H9 (cell line): ENCODE results near the gene SLC16A3. TPM values are rescaled to one million over a fixed set of nuclear protein-coding genes. Genes with fewer than 3 reads are reported as not detected.

Experiments used
- DNase-seq: peaks from one replicate; pipeline ENCODE4 v3.0.0-alpha.2; 2017
- H2AFZ ChIP-seq: one replicate; pipeline ENCODE4 v1.6.1; 2013; ENCODE audit warnings: mild to moderate bottlenecking, low read length, control low read depth, moderate library complexity
- H2AK5ac ChIP-seq: 2 replicates; pipeline ENCODE4 v1.6.1; 2013; ENCODE audit warnings: low read length, control low read depth, mixed read lengths; ENCODE audit not compliant: insufficient read length
- H2BK120ac ChIP-seq: one replicate; pipeline ENCODE4 v1.6.1; 2013; ENCODE audit warnings: low read depth, mild to moderate bottlenecking, low read length, control low read depth, inconsistent platforms; ENCODE audit not compliant: poor library complexity, severe bottlenecking
- H2BK12ac ChIP-seq: 2 replicates; pipeline ENCODE4 v1.6.1; 2013; ENCODE audit warnings: low read length, control low read depth, mixed read lengths, low read depth; ENCODE audit not compliant: insufficient read length
- H2BK15ac ChIP-seq: 2 replicates; pipeline ENCODE4 v1.6.1; 2013; ENCODE audit warnings: low read depth, low read length, control low read depth
- H2BK20ac ChIP-seq: one replicate; pipeline ENCODE4 v1.6.1; 2013; ENCODE audit warnings: low read depth, mild to moderate bottlenecking, low read length, control low read depth, inconsistent platforms; ENCODE audit not compliant: poor library complexity, severe bottlenecking
- H2BK5ac ChIP-seq: 2 replicates; pipeline ENCODE4 v1.6.1; 2013; ENCODE audit warnings: low read length, control low read depth, mixed read lengths; ENCODE audit not compliant: insufficient read length
- H3K14ac ChIP-seq: 2 replicates; pipeline ENCODE4 v1.6.1; 2013; ENCODE audit warnings: low read length, control low read depth; ENCODE audit not compliant: insufficient read depth
- H3K18ac ChIP-seq: 2 replicates; pipeline ENCODE4 v1.6.1; 2013; ENCODE audit warnings: low read depth, mild to moderate bottlenecking, mixed read lengths, low read length, control low read depth; ENCODE audit not compliant: insufficient read length
- H3K23ac ChIP-seq: 2 replicates; pipeline ENCODE4 v1.6.1; 2013; ENCODE audit warnings: low read length, control low read depth, mixed read lengths, low read depth; ENCODE audit not compliant: insufficient read length
- H3K23me2 ChIP-seq: 2 replicates; pipeline ENCODE4 v1.6.1; 2013; ENCODE audit warnings: low read depth, mild to moderate bottlenecking, mixed read lengths, low read length, control low read depth; ENCODE audit not compliant: insufficient read length, poor library complexity, severe bottlenecking
- H3K27ac ChIP-seq: 2 replicates; pipeline ENCODE4 v1.5.1; 2013; ENCODE audit warnings: low read length, control low read depth, mixed read lengths, low read depth; ENCODE audit not compliant: insufficient read length
- H3K27me3 ChIP-seq: 2 replicates; pipeline ENCODE4 v1.6.1; 2013; ENCODE audit warnings: low read length, control low read depth, inconsistent platforms; ENCODE audit not compliant: insufficient read depth
- H3K4ac ChIP-seq: 2 replicates; pipeline ENCODE4 v1.6.1; 2013; ENCODE audit warnings: low read depth, mild to moderate bottlenecking, control low read depth, inconsistent platforms, low read length, moderate library complexity
- H3K4me1 ChIP-seq: 2 replicates; pipeline ENCODE4 v1.6.1; 2013; ENCODE audit warnings: low read length, control low read depth, inconsistent platforms; ENCODE audit not compliant: insufficient read depth
- H3K4me2 ChIP-seq: 2 replicates; pipeline ENCODE4 v1.6.1; 2013; ENCODE audit warnings: low read length, control low read depth, mixed read lengths; ENCODE audit not compliant: insufficient read length, insufficient read depth
- H3K56ac ChIP-seq: 2 replicates; pipeline ENCODE4 v1.6.1; 2013; ENCODE audit warnings: low read depth, mild to moderate bottlenecking, mixed read lengths, low read length, control low read depth; ENCODE audit not compliant: insufficient read length
- H3K79me1 ChIP-seq: 2 replicates; pipeline ENCODE4 v1.6.1; 2013; ENCODE audit warnings: low read depth, mild to moderate bottlenecking, moderate library complexity, low read length, control low read depth, inconsistent platforms; ENCODE audit not compliant: insufficient read depth, poor library complexity, severe bottlenecking
- H3K79me2 ChIP-seq: 2 replicates; pipeline ENCODE4 v1.6.1; 2013; ENCODE audit warnings: low read length, control low read depth, inconsistent platforms; ENCODE audit not compliant: insufficient read depth
- H3K9ac ChIP-seq: 2 replicates; pipeline ENCODE4 v1.6.1; 2013; ENCODE audit warnings: low read length, control low read depth, mixed read lengths; ENCODE audit not compliant: insufficient read length; ENCODE audit errors: extremely low read depth
- H3K9me3 ChIP-seq: one replicate; pipeline ENCODE4 v1.6.1; 2013; ENCODE audit warnings: low read depth, low read length, inconsistent platforms; ENCODE audit not compliant: control insufficient read depth
- H3T11ph ChIP-seq: one replicate; pipeline ENCODE4 v1.6.1; 2013; ENCODE audit warnings: mild to moderate bottlenecking, low read length, control low read depth, inconsistent platforms
- H4K20me1 ChIP-seq: one replicate; pipeline ENCODE4 v1.6.1; 2013; ENCODE audit not compliant: control insufficient read depth, insufficient read length, insufficient read depth
- H4K5ac ChIP-seq: 2 replicates; pipeline ENCODE4 v1.6.1; 2013; ENCODE audit warnings: low read depth, mild to moderate bottlenecking, mixed read lengths, low read length, control low read depth; ENCODE audit not compliant: insufficient read length
- H4K8ac ChIP-seq: replicated peaks from 2 replicates; pipeline ENCODE4 v1.6.1; 2013; ENCODE audit warnings: low read length, control low read depth, mixed read lengths, low read depth; ENCODE audit not compliant: insufficient read length
- H4K91ac ChIP-seq: 2 replicates; pipeline ENCODE4 v1.6.1; 2013; ENCODE audit warnings: low read depth, mild to moderate bottlenecking, moderate library complexity, mixed read lengths, low read length, control low read depth; ENCODE audit not compliant: insufficient read length
- H3K27ac Mint-ChIP-seq, 3 experiments: 2 replicates in 2 of 3; 3 replicates in 1 of 3; pipeline ENCODE4 v1.8.0; 2020 to 2021; ENCODE audit warnings: mixed read lengths in 3 of 3, mild to moderate bottlenecking in 1 of 3, moderate library complexity in 1 of 3
- H3K27me3 Mint-ChIP-seq: 2 replicates; pipeline ENCODE4 v1.8.0; 2021; ENCODE audit warnings: low read depth, mild to moderate bottlenecking, moderate library complexity, mixed read lengths
- H3K36me3 Mint-ChIP-seq, 3 experiments: 2 replicates in 2 of 3; 3 replicates in 1 of 3; pipeline ENCODE4 v1.8.0; 2020 to 2021; ENCODE audit warnings: low read depth in 3 of 3, mixed read lengths in 3 of 3; ENCODE audit not compliant: insufficient read depth in 1 of 3
- H3K4me1 Mint-ChIP-seq, 2 experiments: 2 replicates each; pipeline ENCODE4 v1.8.0; 2020; ENCODE audit warnings: mixed read lengths in 2 of 2
- H3K4me3 Mint-ChIP-seq, 2 experiments: 2 replicates in 1 of 2; 3 replicates in 1 of 2; pipeline ENCODE4 v1.8.0; 2020 to 2021; ENCODE audit warnings: mild to moderate bottlenecking in 2 of 2, mixed read lengths in 2 of 2, moderate library complexity in 1 of 2
- H3K9me3 Mint-ChIP-seq, 2 experiments: 2 replicates in 1 of 2; 3 replicates in 1 of 2; pipeline ENCODE4 v1.8.0; 2020; ENCODE audit warnings: mild to moderate bottlenecking in 2 of 2, mixed read lengths in 2 of 2, moderate library complexity in 1 of 2
- WGBS: extraction: QIAGEN DNeasy Blood & Tissue Kit; methylation state at CpG from one replicate; pipeline ENCODE4 v1.1.7; 2013; ENCODE audit warnings: missing lambda C conversion rate, low lambda C conversion rate, mixed read lengths; ENCODE audit not compliant: insufficient read length; ENCODE audit errors: extremely low coverage; 5-methylcytosine and 5-hydroxymethylcytosine counted together
- total RNA-seq: library from RNA; stranded (reverse); gene quantifications from 2 replicates; pipeline ENCODE4 v1.2.1, GENCODE V29; 2021
- TF ChIP-seq, protein P1 (sequence below): fragments of 200-600 bp; sonication (generic); conservative IDR thresholded peaks from 3 replicates; pipeline ENCODE4 v1.8.0; 2021; ENCODE audit warnings: antibody characterized with exemption, mild to moderate bottlenecking

SLC16A3 gene
- total RNA-seq, 1 experiment from 2014 or later = 28.4 TPM

DNA sequence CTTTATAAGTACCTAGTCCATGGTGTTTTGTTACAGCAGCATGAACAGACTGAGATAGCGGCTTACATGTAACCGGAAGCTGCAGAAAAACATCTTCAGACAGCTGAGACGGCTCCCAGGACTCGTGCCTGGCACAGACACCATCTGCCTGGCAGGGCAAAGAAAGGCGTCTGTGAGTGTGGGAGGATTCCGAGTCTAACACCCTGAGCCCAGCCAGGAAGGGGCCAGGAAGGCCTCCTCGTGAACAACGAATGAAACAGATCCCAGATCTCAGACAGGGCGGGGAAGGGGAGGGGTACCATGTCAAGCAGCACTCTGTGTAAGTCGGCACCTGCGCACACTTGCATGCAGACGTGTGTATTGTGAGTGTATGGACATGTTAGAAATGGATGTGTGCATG, 49.0 kb downstream of the SLC16A3 start:
- Mint-ChIP-seq H3K36me3 (no peaks in the 10 kb centered on the region), H3K27me3 (peaks cover 25% of the 10 kb centered on the region), H3K4me3 (no peak overlapping the region), H3K27ac (no peak overlapping the region), H3K4me1 (peaks cover 18 to 35% of the 10 kb centered on the region in 2 experiments), H3K9me3 (peaks cover 0 to 5% of the 10 kb centered on the region in 2 experiments; a peak in 3 of 5 replicates)
- Histone ChIP-seq H3K4me1 (peaks cover 3% of the 10 kb centered on the region; the same call in 1 of the 2 replicates), H3K4me2 (no peak overlapping the region), H3K56ac (no peak overlapping the region), H2BK20ac (no peak overlapping the region), H2BK15ac (no peak overlapping the region), H3K9me3 (no peaks in the 10 kb centered on the region), H2BK12ac (no peak overlapping the region), H3K4ac (no peak overlapping the region), H3K9ac (no peak overlapping the region), H4K8ac (no peak overlapping the region), H4K5ac (no peak overlapping the region), H2AK5ac (no peak overlapping the region), H3K27me3 (no peaks in the 10 kb centered on the region), H3K27ac (no peak overlapping the region), H3K23me2 (no peaks in the 10 kb centered on the region), H3T11ph (no peak overlapping the region), H3K14ac (no peak overlapping the region), H2BK5ac (no peak overlapping the region), H3K79me1 (no peaks in the 10 kb centered on the region), H4K20me1 (peaks cover 4% of the 10 kb centered on the region), H2BK120ac (no peak overlapping the region), H3K79me2 (no peaks in the 10 kb centered on the region), H3K18ac (no peak overlapping the region), H3K23ac (no peak overlapping the region), H2AFZ (no peak overlapping the region), H4K91ac (no peak overlapping the region)
- TF ChIP-seq, protein P1, sequence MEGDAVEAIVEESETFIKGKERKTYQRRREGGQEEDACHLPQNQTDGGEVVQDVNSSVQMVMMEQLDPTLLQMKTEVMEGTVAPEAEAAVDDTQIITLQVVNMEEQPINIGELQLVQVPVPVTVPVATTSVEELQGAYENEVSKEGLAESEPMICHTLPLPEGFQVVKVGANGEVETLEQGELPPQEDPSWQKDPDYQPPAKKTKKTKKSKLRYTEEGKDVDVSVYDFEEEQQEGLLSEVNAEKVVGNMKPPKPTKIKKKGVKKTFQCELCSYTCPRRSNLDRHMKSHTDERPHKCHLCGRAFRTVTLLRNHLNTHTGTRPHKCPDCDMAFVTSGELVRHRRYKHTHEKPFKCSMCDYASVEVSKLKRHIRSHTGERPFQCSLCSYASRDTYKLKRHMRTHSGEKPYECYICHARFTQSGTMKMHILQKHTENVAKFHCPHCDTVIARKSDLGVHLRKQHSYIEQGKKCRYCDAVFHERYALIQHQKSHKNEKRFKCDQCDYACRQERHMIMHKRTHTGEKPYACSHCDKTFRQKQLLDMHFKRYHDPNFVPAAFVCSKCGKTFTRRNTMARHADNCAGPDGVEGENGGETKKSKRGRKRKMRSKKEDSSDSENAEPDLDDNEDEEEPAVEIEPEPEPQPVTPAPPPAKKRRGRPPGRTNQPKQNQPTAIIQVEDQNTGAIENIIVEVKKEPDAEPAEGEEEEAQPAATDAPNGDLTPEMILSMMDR = no peak
- WGBS = no CpG with 5 or more reads among the region's 12 CpGs
- no peak for DNase-seq
